Stimulated activated CD8-positive, alpha-beta memory T cell treated with anti-CD3 and anti-CD28 coated beads, Interleukin-2, amount 100 ng/mL, for 1 hour (primary cell): ENCODE results near the gene MEIOC.
"Not testable (repeated sequence)": the region's sequence is repeated elsewhere in the genome, so short reads cannot be mapped to it uniquely, and the experiment has no call there.

Experiments used
- DNase-seq, 2 donors: peaks; one replicate each; pipeline ENCODE4 v3.0.0-alpha.2; 2020; ENCODE audit warnings: low read depth in 2 of 2

The MEIOC gene

DNA sequence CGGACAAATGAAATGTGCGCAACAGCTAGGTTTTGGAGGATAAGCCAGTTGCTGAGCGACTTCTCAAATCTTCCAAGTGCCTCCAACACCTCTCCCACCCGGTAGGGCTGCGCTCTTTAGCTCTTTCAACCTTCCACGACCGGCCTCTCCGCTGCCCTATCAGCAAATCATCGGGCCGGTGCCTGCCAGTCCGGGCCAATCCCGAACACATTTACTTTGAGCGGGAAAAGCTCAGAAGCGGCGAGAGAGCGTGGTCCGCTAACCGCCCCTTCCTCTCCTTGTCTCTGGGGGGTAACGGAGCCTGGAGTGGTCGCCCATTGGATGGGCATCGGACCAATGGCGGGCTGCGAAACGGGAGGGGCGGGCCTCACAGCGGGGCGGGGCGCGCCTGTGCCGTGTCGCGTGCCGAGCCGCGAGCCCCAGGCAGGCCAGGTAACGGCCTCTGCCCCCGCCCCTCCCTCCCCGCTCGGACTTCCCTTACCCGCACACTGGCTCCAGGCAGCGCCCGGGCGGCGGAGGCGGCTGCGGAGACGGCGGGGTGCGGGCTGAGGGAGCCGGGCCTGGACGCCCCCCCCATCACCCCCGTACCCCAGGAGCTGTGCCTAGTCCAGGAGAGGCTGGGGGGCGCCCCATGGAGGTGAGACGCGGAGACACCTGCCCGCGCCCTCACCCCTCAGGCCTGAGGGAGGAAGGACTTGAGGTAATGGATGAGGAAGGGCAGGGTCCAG is at the start of gene MEIOC:
MEIOC (plus strand) TSS at position 486 of the 728 bp plus-strand sequence; CDS start at position 632, 146 bp downstream.
- no peak for DNase-seq

DNA sequence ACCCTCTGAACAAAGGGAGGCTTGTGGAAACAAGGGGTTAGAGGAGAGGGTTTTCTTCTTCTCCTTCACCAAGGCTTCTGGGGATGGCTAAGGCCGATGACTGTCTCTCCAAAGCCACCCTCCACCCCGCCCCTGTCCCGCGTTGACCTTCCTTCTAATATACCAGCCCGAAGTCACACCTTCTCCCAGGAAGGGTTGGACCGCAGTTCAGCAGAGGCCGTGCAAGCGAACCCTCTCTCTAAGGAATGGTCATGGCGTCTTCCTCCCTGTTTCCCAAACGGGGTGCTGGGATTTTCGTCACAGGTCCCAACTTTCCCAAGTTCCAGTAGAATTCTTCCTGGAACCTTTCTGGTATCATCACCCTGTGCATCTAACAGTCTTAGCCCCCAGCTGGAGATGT is 49.6 kb upstream of the MEIOC start:
- no peak for DNase-seq

DNA sequence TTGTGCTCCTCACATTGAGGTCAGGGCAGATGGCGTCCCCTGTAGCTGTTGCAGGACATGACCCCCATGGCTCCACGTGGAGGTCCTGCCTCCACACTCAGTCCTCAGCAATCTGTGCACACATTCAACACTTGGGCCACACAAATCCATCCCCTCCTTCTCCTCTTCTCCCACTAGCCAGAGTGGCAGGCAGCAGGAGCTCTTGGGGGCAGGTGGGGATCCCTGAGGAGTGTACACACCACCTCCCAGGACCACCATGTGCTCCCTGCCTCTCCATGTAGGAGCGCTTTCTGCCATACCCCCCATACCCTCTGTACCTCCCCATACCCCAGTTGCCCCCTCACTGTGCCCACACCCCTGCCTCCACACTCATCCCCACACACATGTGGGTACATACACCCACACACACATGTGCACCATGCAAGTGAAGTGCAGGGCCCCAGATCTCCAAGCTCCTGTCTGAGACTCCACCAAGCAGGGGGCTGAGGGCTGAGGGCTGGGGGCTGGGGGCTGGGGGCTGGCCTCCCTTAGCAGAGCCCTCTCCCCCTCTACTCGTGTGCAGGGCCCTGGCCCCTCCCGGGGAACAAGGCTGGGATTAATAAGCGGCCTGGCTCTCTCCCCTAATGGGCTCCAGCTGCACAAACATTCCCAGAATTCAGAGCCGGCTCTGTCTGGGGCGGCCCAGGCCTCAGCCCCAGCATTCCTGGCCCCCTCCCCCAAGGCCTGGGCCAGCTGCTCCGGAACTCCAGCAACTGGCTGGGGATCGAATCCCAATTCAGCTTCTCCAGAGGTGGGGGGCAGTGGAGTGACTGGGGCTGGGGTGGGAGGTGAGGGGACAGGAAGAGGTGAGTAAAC is 48.2 kb upstream of the MEIOC start:
- no peak for DNase-seq

DNA sequence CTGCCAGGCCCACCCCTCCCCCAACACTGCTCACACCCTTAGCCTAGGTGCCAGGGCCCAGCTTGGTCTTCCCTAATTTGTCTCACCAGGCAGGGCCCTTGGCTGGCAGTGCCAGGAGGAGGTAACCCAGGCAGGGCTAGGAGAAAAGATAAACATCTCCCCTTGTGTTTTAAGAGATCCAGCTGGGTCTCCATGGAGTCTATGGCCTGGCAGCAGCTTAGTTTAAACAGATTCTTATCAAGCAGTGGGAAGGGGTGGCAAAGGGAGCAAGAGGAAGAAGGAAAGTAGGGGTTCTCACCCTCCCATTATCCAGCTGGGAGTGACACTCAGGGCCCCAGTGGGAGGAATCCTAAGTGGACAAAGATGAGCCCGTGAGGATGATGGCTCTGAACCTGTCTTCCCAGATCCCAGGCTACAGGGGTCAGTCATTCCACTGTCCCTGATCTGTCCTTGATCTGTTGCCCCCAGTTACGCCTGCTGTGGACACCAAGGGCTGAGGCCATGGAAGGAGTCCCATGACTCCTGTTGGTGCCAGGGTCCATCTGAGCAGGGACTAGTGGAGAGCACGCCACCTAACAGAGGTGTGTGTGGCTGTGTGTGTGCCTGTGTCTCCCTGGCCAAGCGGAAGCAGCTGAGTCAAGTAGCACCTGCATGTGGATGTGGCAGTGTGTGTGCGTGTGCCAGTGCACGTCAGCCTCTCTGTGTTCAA is 47.4 kb upstream of the MEIOC start:
- no peak for DNase-seq

DNA sequence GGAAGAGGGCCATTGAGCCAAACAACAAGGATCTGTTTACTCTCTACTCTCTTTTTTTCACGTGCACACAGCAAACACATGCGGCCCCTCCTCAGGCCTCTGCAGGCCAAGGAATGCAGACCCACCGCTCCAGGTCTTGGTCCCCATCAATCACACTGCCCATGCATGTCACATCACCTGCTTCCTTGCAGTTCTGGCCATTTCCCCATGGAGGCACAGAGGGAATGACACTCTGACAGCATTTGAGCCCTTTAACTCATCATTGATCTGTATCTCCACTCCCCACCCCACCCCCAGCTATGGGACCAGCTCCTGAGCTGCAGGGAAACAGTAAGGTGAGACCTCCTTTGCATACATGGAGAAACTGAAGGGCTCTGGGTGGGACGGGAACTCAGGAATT is 45.9 kb upstream of the MEIOC start:
- no peak for DNase-seq

DNA sequence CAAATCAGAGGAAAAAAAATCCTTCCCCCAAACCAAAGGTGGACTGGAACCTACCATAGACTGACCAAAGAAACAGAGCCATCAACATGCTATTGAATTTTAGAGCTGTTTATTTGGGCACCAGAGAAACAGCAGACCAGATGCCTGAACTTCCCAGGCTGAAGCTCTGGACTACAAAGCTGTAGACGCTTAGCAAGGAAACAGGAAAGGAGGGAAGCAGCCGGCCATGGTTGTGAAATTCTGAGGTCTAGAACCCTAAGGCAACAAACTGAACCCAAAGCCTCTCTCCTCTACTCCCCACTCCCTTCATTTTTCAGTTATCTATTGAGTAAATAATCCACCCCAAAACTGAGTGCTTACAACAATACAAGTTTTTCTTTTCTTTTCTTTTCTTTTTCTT is 45.4 kb upstream of the MEIOC start:
- DNase-seq, result no peak

DNA sequence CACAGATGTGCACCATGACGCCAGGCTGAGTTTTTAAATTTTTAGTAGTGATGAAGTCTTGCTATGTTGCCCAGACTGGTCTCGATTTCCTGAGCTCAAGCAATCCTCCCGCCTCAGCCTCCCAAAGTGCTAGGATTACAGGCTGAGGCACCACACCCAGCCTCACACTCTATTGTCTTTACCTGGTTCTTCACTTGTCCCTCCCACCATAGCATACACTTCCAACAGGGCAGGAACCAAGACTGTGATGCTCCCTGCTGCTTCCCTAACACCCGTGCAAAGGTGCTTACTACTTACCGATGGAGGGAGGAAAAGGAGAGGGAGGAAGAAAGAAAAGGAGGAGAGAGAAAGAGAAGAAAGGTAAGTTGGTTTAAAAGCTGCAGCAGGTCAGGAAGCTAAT is 41.4 kb upstream of the MEIOC start:
- DNase-seq, result no peak

DNA sequence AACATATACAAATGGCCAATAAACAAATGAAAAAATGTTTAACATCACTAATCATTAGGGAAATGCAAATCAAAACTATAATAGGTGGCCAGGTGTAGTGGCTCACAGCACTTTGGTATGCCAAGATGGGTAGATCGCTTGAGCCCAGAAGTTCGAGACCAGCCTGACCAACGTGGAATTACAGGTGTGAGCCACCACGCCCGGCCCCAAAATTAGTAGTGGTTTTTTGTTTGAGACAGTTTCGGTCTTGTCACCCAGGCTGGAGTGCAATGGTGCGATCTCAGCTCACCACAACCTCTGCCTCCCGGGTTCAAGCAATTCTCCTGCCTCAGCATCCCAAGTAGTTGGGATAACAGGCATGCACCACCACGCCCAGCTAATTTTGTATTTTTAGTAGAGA is 37.6 kb upstream of the MEIOC start:
- not testable (repeated sequence) for DNase-seq

DNA sequence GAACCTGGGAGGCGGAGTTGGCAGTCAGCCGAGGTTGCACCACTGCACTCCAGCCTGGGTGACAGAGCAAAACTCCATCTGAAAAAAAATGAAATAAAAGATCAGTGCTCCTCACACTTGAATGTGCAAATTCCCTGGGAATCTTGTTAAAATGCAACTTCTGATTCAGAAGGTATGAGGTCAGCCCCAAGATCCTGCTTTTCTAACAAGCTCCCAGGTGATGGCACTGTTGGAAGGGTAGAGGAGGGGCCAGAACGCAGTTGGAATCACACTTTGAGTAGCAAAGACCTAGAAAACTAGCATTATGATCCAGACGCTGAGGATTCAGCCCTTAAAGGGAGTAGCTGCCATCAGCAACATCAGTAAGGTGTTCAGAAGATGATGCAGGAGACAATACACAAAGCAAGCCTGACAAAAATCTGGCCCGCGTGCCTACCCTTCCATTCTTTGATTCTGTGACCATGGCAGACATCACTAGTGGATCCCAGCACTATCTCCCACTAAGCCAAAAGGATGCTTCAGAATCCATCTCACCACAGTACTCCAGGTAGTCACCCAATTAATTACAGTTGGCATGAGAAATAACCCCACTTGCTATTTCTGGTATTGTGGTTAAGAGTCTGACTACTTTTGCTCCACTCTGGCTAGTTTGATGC is 33.1 kb upstream of the MEIOC start:
- DNase-seq, result no peak

DNA sequence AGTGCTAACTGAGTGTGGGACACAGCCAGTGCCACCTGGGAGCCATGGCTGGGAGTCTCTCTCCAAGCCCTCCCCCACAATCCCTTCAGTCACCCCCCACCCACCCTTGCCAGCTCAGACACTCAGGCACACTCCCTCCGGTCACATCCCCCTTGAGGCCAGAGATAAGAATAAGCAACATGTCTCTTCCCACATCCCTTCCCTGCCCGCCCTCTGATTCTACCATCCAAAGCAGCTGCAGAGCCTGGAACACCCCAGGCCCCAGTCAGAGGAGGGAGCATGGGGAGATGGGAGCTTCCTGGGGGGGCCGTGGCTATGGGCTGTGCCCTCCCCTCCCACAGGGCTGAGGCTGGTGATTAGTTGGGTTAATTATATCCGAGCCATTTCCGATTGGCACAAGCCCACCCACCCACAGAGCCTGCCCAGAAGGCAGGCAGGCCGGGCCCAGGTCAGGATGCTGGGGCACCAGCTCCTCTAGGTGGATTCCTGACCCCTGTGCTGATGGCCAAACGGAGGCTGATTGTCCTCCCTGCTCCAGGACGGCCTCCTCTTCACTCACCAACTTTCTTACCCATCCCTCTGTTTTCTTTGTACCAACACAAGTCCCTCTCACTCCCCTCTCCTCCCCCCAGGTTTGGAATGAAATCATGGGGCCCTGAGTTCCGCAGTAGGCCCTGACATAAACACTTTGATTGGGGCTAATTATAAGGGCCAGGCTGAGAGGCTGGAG is 28.6 kb upstream of the MEIOC start:
- DNase-seq, result no peak

DNA sequence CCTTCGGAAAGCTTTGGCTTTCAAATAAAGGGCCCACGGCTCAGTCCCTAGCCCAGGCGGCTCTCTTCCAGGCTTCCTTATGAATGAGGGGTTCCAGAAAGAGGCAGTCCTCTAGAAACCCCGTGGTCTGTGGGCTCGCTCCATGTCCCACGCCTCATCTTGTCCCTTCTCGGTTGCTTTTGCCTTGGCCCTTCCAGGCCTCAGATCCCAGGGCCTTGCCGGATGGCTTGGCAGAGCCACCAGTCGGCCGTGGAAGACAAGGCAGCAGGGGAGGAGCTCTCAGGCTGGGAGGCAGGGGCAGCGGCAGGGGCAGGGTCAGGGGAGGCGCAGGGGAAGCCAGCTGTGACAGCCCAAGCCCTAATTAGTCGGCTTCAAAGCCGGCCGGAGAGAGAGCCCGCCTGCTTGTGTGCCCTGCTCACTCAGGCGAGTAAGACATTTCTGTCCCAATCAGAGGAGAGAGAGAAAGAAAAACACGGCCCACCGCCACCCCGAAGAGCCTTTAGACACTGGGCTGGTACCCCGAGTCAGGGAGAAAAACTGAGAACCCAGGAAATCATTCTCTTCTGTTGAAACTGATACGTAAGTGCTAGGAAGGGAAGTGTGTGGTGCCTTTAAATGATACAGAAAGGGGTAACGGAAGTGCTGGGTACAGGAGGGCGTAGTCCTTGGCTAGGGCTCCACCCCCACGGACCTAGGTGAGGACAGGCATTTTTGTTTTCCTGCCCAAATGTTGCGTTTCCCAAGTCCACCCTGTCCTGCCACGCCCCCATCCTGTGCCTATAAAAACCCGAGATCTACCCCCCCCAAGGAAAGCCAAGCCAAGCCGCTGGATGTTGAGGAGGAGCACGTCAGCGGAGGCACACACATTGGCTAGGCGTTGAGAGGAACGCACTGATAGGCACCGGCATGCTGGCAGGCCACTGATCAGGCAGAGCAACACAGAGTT is 27.8 kb upstream of the MEIOC start:
- DNase-seq, result no peak

DNA sequence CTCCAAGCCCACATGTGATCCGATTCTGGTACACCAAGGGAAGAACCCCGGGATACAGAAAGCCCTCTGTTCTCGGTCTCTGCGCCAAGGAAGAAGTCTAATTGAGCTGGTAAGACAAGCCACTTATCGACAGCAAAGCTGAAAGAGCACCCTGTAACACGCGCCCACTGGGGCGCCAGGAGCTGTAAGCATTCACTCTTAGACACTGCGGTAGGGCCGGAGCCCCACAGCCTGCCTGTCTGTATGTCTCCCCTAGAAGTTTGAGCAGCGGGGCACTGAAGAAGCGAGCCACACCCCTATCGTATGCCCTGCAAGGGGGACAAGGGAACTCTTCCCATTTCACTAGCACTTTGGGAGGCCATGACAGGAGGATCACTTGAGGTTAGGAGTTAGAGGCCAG is 27.0 kb upstream of the MEIOC start:
- DNase-seq, result no peak

DNA sequence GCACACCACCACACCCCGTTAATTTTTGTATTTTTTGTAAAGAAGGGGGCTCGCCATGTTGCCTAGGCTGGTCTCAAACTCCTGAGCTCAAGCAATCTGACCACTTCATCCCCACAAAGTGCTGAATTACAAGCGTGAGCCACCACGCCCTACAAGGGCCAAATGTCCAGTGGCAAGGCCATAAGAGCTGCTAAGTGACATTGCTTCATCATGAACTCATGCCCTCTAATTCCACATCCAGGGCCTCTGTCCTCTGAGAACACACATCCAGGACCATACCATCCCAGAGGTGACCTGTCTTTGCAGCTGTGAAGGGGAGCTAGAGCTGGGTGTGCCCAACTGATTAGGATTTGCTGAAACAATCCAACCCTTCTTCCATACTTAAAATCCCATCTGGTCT is 25.6 kb upstream of the MEIOC start:
- no peak for DNase-seq

DNA sequence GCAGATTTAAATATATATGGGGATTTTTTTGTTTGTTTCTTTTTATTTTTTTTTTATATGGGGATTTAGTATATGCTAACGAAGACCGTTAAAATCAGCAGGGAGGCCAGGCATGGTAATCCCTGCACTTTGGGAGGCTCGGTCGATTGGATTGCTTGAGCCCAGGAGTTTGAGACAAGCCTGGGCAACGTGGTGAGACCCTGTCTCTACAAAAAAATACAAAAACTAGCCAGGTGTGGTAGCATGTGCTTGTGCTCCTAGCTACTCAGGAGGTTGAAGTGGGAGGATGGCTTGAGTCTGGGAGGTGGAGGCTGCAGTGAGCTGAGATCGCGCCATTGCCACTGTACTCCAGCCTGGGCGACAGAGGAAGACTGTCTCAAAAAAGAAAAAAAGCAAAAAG is 22.3 kb upstream of the MEIOC start:
- no peak for DNase-seq

DNA sequence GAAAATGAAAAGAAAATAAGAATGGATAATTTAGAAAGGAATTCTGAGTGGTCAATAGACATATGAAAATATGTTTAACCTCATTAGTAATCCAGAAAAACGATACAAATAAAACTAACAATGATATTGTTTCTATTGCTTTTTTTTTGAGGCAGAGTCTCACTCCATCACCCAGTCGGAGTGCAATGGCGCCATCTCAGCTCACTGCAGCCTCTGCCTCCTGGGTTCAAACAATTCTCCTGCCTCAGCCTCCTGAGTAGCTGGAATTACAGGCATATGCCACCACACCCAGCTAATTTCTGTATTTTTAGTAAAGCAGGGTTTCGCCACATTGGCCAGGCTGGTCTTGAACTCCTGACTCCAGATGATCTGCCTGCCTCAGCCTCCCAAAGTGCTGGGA is 21.9 kb upstream of the MEIOC start:
- DNase-seq, result not testable (repeated sequence)

DNA sequence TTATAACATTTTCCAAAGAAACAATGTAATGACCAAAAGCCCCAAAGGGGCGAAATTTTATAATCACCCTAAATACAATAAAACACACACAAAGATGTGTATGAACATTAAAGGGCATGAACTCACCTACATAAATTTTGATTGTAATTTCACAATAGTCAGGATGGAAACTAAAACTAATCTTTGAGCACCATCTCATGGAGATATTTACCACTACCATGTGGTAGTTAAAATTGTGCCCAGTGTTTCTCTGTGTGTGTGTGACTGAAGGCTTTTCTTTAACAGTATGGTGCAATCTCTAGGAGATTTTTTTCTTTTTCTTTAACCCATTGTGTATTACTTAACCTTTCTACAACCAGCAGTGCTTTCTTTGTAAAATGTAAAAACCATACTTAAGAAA is 19.7 kb upstream of the MEIOC start:
- DNase-seq, result no peak

DNA sequence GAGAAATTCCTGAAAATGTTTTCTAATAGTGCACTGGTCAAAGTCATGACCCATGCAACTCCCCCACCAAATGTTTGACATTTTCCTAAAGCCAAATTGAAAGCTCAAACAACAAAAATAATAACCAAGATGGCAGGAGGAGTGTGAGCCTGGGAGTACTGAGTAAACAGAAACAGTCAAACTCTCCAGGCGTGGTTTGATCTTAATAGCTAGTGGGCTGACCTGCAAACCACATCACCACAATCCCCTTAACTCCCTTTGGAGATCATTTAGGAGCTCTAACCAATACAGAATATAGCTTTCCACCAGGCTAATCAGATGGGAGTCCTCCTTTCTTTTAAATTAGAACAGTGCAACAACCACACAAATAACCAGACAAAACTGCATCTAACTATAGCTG is 19.2 kb upstream of the MEIOC start:
- no peak for DNase-seq

DNA sequence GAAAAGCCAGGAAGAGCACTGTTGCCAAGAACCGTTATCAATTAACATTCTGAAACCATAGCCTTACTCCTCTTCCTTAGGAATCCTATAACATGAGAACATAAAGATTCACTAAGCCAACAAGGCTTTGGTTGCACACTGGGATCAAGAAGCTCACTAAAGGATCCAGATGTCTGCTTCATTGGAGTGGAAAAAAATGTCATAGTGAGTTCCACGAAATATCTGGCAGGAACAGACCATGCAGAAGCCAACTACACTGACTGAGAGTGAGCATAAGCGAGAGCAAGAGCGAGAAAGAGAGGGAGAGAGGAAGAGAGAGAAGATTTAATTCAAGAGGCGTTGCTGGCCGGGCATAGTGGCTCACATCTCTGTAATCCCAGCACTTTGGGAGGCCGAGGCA is 13.4 kb upstream of the MEIOC start:
- DNase-seq, result no peak

DNA sequence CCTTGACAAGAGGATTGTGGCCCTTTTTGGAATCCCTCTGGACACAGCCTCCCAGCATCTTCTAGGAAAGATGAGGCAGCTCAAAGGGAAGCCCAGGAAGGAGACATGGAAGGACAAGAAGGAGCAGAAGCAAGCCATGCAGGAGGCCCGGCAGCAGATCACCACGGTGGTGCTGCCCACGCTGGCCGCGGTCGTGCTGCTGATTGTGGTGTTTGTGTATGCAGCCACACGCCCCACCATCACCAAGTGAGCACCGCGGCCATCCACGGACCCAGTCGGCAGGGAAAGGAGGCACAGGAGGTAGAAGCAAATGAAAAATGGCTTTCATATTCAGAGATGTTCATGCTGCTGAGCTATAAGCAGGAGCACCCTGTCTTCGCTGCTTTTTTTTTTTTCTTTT is 10.9 kb upstream of the MEIOC start:
- no peak for DNase-seq

DNA sequence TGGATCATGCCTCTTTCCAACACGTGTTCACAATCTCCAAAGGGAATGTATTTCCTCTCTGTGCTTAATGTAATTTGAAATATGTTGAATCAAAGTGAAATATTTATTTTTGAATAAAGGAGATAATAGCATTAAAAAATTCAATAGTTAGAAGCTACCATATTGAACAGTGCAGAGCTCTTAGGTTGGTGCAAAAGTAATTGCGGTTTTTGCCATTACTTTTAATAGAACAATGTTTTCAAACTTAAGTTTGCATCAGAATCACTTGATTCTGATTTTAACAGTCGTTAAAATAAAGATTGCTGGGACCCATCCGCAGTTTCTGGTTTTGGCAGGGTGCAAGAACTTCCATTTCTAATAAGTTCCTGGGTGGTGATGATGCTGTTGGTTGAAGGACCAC is 10.0 kb upstream of the MEIOC start:
- DNase-seq, result no peak
